GM13977 (cell line): Measurements from ENCODE around the gene USP8.
"Not testable (repeated sequence)": the region's sequence is repeated elsewhere in the genome, so short reads cannot be mapped to it uniquely, and the experiment has no call there.

Experiments used
- DNase-seq: peaks from one replicate; pipeline ENCODE4 v3.0.0; 2012; ENCODE audit warnings: low spot score
- in situ Hi-C: fragments of 300-500 bp; cut with MboI; formaldehyde crosslinking; loops from one replicate; pipeline ENCODE4 v1.12.0; 2022; ENCODE audit warnings: low sequenced_read_pairs, low pct_unique_long_range_greater_than_20kb, mixed read lengths, inconsistent platforms; ENCODE audit not compliant: unreplicated experiment
- TF ChIP-seq, protein P1 (sequence below): IDR thresholded peaks from 2 replicates; pipeline ENCODE4 v1.5.1; 2012; ENCODE audit warnings: mild to moderate bottlenecking, control low read depth; ENCODE audit not compliant: insufficient read depth; ENCODE audit errors: extremely low read depth, missing control alignments

The USP8 gene

DNA sequence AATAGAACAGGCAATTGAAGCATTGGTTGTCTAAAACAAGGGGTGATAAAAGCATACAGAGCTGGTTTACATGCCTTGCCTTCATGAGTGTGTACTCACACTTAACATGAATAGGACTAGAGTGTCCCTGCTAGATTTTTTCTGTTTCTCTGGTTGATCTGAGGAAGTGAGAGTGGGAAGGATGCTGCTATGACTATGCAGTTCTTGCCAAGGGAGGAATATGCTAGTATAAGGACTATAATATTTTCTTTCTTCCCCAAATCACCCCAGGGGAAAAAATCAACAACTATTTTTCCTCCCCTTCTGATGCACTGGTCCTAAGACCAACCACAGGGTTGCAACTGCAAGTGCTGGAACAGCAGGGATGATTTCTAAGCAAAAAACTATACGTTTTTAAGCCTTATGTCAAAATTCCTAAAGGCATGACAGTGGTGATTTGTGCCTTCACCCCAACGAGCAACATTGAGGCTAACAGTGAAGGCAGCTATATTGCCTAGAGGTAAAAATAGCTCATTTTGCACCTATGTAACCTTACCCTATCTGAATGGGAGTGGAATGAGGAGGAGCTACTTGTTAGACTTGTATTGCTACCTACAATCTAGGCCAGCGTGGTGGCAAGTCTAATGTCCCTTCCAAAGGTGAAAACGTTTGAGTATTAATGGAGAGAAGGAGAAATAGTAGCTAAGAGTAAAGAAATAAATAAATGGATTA is 33.5 kb upstream of the USP8 start:
- TF ChIP-seq, protein P1, sequence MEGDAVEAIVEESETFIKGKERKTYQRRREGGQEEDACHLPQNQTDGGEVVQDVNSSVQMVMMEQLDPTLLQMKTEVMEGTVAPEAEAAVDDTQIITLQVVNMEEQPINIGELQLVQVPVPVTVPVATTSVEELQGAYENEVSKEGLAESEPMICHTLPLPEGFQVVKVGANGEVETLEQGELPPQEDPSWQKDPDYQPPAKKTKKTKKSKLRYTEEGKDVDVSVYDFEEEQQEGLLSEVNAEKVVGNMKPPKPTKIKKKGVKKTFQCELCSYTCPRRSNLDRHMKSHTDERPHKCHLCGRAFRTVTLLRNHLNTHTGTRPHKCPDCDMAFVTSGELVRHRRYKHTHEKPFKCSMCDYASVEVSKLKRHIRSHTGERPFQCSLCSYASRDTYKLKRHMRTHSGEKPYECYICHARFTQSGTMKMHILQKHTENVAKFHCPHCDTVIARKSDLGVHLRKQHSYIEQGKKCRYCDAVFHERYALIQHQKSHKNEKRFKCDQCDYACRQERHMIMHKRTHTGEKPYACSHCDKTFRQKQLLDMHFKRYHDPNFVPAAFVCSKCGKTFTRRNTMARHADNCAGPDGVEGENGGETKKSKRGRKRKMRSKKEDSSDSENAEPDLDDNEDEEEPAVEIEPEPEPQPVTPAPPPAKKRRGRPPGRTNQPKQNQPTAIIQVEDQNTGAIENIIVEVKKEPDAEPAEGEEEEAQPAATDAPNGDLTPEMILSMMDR = no peak
- in situ Hi-C loops = no loop called here
- DNase-seq = no peak

DNA sequence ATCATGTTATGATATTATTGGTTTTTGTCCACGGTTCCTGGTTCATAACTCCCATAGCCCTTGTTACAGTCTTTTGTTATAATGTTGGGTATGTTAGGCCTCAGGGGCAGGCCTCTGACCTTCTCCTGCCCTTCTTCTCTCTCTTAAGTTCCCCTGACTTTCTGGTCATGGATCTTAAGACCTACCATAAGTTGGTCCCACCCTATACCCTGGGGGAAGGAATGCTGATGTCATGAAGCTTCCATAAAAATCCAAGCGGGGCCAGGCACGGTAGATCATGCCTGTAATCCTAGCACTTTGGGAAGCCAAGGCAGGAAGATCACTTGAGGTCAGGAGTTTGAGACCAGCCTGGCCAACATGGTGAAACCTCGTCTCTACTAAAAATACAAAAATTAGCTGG is 32.6 kb upstream of the USP8 start:
- DNase-seq, in situ Hi-C loops: not testable (repeated sequence)

DNA sequence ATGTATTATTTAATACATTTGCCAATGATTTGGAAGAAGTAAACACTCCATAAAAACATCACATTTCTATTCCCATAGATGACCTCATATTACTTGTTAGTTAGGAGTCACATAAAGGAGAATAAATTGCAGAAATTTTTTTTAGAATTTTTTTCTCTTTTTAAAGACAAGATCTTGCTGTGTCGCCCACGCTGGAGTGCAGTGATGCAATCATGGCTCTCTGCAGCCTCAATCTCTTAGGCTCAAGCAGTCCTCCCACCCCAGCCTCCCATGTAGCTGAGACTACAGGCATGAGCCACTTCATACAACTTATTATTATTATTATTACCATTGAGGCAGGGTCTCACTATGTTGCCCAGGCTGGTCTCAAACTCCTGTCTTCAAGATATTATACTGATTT is 12.3 kb upstream of the USP8 start:
- in situ Hi-C loops = no loop called here
- no peak for DNase-seq
- TF ChIP-seq, protein P1 = no peak

DNA sequence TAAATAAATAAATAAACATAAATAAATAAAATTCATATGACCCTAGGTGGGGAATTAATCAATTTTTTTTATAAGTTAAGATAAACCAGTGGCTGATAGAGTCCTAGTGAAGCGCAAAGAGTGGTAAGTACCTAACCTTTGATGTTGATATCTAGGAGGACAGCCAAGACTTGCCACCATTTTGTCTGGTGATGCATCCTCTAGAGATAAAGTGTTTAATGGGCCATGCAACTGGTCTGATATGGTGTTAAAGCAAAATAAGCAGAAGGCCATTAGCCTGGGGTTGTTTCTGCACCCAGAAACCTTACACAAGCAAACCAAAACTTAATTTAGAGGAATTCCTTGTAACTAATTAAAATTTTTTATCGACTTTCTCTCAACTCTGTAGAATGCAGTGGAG is 9.6 kb upstream of the USP8 start:
- TF ChIP-seq, protein P1 = no peak
- in situ Hi-C loops = no loop called here
- DNase-seq = no peak

DNA sequence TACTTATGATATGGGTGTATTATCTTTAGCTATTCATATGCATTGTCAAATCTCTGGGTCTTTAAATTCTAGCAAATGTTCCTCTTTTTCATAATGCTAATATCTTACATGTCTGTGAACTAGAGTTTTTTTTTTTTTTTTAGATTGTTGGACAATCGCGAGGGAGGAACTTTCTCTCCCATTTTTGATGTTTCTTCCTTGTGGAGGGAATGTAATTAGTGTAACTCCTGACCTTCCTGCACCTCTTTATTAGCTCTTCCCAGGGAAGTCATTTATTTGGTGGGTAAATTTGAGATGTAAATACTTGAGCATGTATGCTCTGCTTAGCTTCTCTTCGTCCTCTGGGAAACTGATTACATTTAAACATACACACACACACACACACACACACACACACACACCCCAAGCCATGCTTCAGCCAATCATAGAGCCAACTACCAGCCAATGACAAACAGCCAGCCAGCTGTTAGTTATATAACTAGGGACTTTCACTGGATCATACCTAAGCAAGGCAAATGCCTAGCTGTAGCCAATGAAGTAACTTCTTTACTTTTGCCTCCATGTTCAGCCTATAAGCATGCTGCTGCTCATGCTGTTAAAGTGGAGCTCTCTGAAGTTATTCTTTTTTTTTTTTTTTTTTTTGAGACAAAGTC is 8.3 kb upstream of the USP8 start:
- in situ Hi-C loops = no loop called here
- TF ChIP-seq, protein P1 = no peak
- no peak for DNase-seq

DNA sequence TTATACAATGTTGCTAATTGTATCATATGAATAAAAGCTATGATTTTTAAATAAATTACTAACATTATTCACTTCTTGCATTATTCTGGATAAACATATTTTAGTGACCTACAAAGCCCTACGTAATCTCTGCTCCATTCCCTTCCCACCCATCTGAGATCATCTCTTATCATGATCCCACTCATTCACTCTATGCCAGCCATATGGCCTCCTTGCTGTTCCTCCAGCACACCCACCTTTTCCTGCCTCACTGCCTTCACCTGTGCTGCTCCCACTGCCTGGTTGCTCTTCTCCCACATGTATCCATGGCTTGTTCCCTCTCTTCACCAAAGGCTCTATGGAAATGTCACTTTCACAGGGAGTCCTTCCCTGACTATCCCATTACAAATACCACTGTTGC is 7.3 kb upstream of the USP8 start:
- in situ Hi-C loops = no loop called here
- TF ChIP-seq, protein P1 = no peak
- DNase-seq = no peak

DNA sequence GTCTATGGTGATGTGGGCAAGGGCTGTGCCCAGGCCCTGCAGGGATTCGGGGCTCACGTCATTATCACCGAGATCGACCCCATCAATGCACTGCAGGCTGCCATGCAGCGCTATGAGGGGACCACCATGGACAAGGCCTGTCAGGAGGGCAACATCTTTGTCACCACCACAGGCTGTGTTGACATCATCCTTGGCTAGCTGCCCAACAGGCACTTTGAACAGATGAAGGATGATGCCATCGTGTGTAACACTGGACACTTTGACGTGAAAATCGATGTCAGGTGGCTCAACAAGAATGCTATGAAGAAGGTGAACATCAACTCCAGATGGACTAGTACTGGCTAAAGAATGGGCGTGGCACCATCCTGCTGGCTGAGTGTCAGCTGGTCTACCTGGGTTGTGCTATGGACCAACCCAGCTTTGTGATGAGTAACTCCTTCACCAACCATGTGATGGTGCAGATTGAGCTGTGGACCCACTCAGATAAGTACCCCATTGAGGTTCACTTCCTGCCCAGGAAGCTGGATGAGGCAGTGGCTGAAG is 6.1 kb upstream of the USP8 start:
- DNase-seq = no peak
- TF ChIP-seq, protein P1 = no peak
- in situ Hi-C loops = no loop called here
